Stimulated activated naive CD8-positive, alpha-beta T cell treated with anti-CD3 and anti-CD28 coated beads, Interleukin-15, Interleukin-2, amounts not matched to agents 100 ng/mL and 50 ng/mL, for 24 hours (primary cell): ENCODE measurements around the gene TXNL1.
A peak's percentile ranks its signal among the peaks of the same experiment; 100 is the strongest.

Experiments used
- H3K27ac Mint-ChIP-seq: one replicate; pipeline ENCODE4 v1.8.0; 2021; ENCODE audit warnings: mild to moderate bottlenecking, mixed read lengths
- H3K27me3 Mint-ChIP-seq: one replicate; pipeline ENCODE4 v1.8.0; 2021; ENCODE audit warnings: mixed read lengths
- H3K36me3 Mint-ChIP-seq: one replicate; pipeline ENCODE4 v1.8.0; 2021; ENCODE audit warnings: low read depth, mixed read lengths
- H3K4me1 Mint-ChIP-seq: one replicate; pipeline ENCODE4 v1.8.0; 2021; ENCODE audit warnings: low read depth, mixed read lengths
- H3K4me3 Mint-ChIP-seq: one replicate; pipeline ENCODE4 v1.8.0; 2021; ENCODE audit warnings: mild to moderate bottlenecking, mixed read lengths
- H3K9me3 Mint-ChIP-seq: one replicate; pipeline ENCODE4 v1.8.0; 2021; ENCODE audit warnings: mixed read lengths

TXNL1 gene

GRCh38 chr18:56651771-56652092 is 13.3 kb upstream of the TXNL1 start:
- Mint-ChIP-seq H3K9me3 (no peaks in the 10 kb centered on the region), H3K4me1 (peaks cover 77% of the 10 kb centered on the region), H3K36me3 (peaks cover 7% of the 10 kb centered on the region)

GRCh38 chr18:56650944-56651770 is 12.8 kb upstream of the TXNL1 start, which contains the start of gene WDR7:
TSS of gene WDR7 (plus strand) at chr18:56651359. CDS start at chr18:56672516, 21,157 bp downstream.
- H3K4me1 Mint-ChIP-seq = peaks cover 81% of the 10 kb centered on the region
- peak within 1 kb of the TSS; percentile 97 for H3K27ac Mint-ChIP-seq
- no peaks in the 10 kb centered on the region for H3K9me3 Mint-ChIP-seq
- peak within 1 kb of the TSS; percentile 98 for H3K4me3 Mint-ChIP-seq
- no peaks in the 10 kb centered on the region for H3K27me3 Mint-ChIP-seq
- peaks cover 7% of the 10 kb centered on the region for H3K36me3 Mint-ChIP-seq

More at GRCh38 chr18:56651771-56652092, 13.3 kb upstream of the TXNL1 start:
- Mint-ChIP-seq H3K27ac (peak overlapping the region; percentile 97), H3K27me3 (no peaks in the 10 kb centered on the region), H3K4me3 (peak overlapping the region; percentile 98)

- Mint-ChIP-seq H3K27ac (no peak overlapping the region), H3K9me3 (no peaks in the 10 kb centered on the region), H3K27me3 (no peaks in the 10 kb centered on the region), H3K4me1 (peaks cover 70% of the 10 kb centered on the region), H3K4me3 (peak overlapping the region; percentile 98), H3K36me3 (peaks cover 7% of the 10 kb centered on the region)
Measured at GRCh38 chr18:56649996-56650395, 11.6 kb upstream of the TXNL1 start.

GRCh38 chr18:56647951-56648893 is 9.8 kb upstream of the TXNL1 start:
- H3K36me3 Mint-ChIP-seq = no peaks in the 10 kb centered on the region
- peaks cover 54% of the 10 kb centered on the region for H3K4me1 Mint-ChIP-seq
- H3K9me3 Mint-ChIP-seq = no peaks in the 10 kb centered on the region
- H3K4me3 Mint-ChIP-seq = no peak overlapping the region
- H3K27ac Mint-ChIP-seq = peak overlapping the region; percentile 54
- H3K27me3 Mint-ChIP-seq = no peaks in the 10 kb centered on the region

- no peaks in the 10 kb centered on the region for H3K9me3 Mint-ChIP-seq
- no peaks in the 10 kb centered on the region for H3K27me3 Mint-ChIP-seq
- no peak overlapping the region for H3K27ac Mint-ChIP-seq
- no peaks in the 10 kb centered on the region for H3K36me3 Mint-ChIP-seq
- no peak overlapping the region for H3K4me3 Mint-ChIP-seq
- H3K4me1 Mint-ChIP-seq = peaks cover 43% of the 10 kb centered on the region
Measured at GRCh38 chr18:56647071-56647470, 8.7 kb upstream of the TXNL1 start.

- Mint-ChIP-seq H3K9me3 (no peaks in the 10 kb centered on the region), H3K27ac (no peak overlapping the region), H3K36me3 (no peaks in the 10 kb centered on the region), H3K4me3 (no peak overlapping the region), H3K27me3 (no peaks in the 10 kb centered on the region), H3K4me1 (peaks cover 31% of the 10 kb centered on the region)
Measured at GRCh38 chr18:56645415-56646016, 7.1 kb upstream of the TXNL1 start.

GRCh38 chr18:56643381-56643780 is 5.0 kb upstream of the TXNL1 start:
- Mint-ChIP-seq H3K4me1 (peaks cover 31% of the 10 kb centered on the region), H3K9me3 (no peaks in the 10 kb centered on the region), H3K36me3 (peaks cover 4% of the 10 kb centered on the region), H3K27ac (no peak overlapping the region), H3K4me3 (no peak overlapping the region), H3K27me3 (no peaks in the 10 kb centered on the region)

- Mint-ChIP-seq H3K9me3 (no peaks in the 10 kb centered on the region), H3K36me3 (peaks cover 12% of the 10 kb centered on the region), H3K4me3 (no peak overlapping the region), H3K4me1 (peaks cover 23% of the 10 kb centered on the region), H3K27me3 (no peaks in the 10 kb centered on the region), H3K27ac (no peak overlapping the region)
Measured at GRCh38 chr18:56641714-56642337, 3.4 kb upstream of the TXNL1 start.

- H3K4me1 Mint-ChIP-seq = peaks cover 39% of the 10 kb centered on the region
- H3K9me3 Mint-ChIP-seq = no peaks in the 10 kb centered on the region
- H3K27ac Mint-ChIP-seq = peak overlapping the region; percentile 96
- peak overlapping the region; percentile 99 for H3K4me3 Mint-ChIP-seq
- H3K27me3 Mint-ChIP-seq = no peaks in the 10 kb centered on the region
- peaks cover 21% of the 10 kb centered on the region for H3K36me3 Mint-ChIP-seq
Measured at GRCh38 chr18:56639571-56639970, 1.2 kb upstream of the TXNL1 start.

GRCh38 chr18:56639104-56639381 is 651 bp upstream of the TXNL1 start:
- H3K27me3 Mint-ChIP-seq = no peaks in the 10 kb centered on the region
- H3K4me3 Mint-ChIP-seq = peak overlapping the region; percentile 99
- peak overlapping the region; percentile 96 for H3K27ac Mint-ChIP-seq
- H3K9me3 Mint-ChIP-seq = no peaks in the 10 kb centered on the region
- H3K4me1 Mint-ChIP-seq = peaks cover 44% of the 10 kb centered on the region
- peaks cover 26% of the 10 kb centered on the region for H3K36me3 Mint-ChIP-seq

- peaks cover 35% of the 10 kb centered on the region for H3K36me3 Mint-ChIP-seq
- H3K4me3 Mint-ChIP-seq = peak overlapping the region; percentile 99
- peaks cover 48% of the 10 kb centered on the region for H3K4me1 Mint-ChIP-seq
Measured at GRCh38 chr18:56637711-56638231, 621 bp downstream of the TXNL1 start.

GRCh38 chr18:56637176-56637575 is 1.2 kb downstream of the TXNL1 start:
- H3K9me3 Mint-ChIP-seq = no peaks in the 10 kb centered on the region
- peak overlapping the region; percentile 99 for H3K4me3 Mint-ChIP-seq
- peaks cover 52% of the 10 kb centered on the region for H3K4me1 Mint-ChIP-seq
- peak overlapping the region; percentile 96 for H3K27ac Mint-ChIP-seq
- H3K27me3 Mint-ChIP-seq = no peaks in the 10 kb centered on the region
- H3K36me3 Mint-ChIP-seq = peaks cover 41% of the 10 kb centered on the region

More at GRCh38 chr18:56637711-56638231, 621 bp downstream of the TXNL1 start:
- H3K27ac Mint-ChIP-seq = peak overlapping the region; percentile 96
- no peaks in the 10 kb centered on the region for H3K9me3 Mint-ChIP-seq
- H3K27me3 Mint-ChIP-seq = no peaks in the 10 kb centered on the region

GRCh38 chr18:56635007-56635406 is 3.4 kb downstream of the TXNL1 start:
- Mint-ChIP-seq H3K9me3 (no peaks in the 10 kb centered on the region), H3K27ac (no peak overlapping the region), H3K4me1 (peaks cover 67% of the 10 kb centered on the region), H3K4me3 (peak overlapping the region; percentile 6), H3K27me3 (no peaks in the 10 kb centered on the region), H3K36me3 (peaks cover 60% of the 10 kb centered on the region)
